Upper lobe of left lung (tissue), 4 donors: Measurements from ENCODE around the gene PRDM2.

ENCODE experiments used
- CTCF ChIP-seq, 6 experiments: fragments of 450-650 bp in 4 of 6; fragments of 200-600 bp in 2 of 6; sonication (generic) in 2 of 6; IDR thresholded peaks; one replicate each; pipeline ENCODE4 v1.5.1; 2016 to 2019; ENCODE audit warnings: antibody characterized with exemption in 6 of 6
- POLR2A ChIP-seq, 4 donors: fragments of 450-650 bp; IDR thresholded peaks; one replicate each; pipeline ENCODE4 v1.5.1; 2016 to 2017; ENCODE audit warnings: antibody characterized with exemption in 4 of 4, mild to moderate bottlenecking in 2 of 4
- POLR2AphosphoS5 ChIP-seq, 2 donors: sonication (generic); formaldehyde crosslinking; IDR thresholded peaks; one replicate each; pipeline ENCODE4 v1.5.1; 2017; ENCODE audit warnings: antibody characterized with exemption in 2 of 2

GRCh38 chr1:13682444-13682843 lies 17.5 kb upstream of the PRDM2 start:
- TF ChIP-seq CTCF (IDR thresholded peaks at IDR 0.05) (no peak), POLR2AphosphoS5 (IDR thresholded peaks at IDR 0.05) (no peak), POLR2A (IDR thresholded peaks at IDR 0.05) (no peak)
